IPS-15b (cell line): Measurements from ENCODE around the gene AOPEP.

Experiments
- H3K27me3 ChIP-seq: one replicate; pipeline ENCODE4 v1.6.1; 2013; ENCODE audit warnings: low read length; ENCODE audit not compliant: control insufficient read depth, insufficient read depth
- H3K36me3 ChIP-seq: one replicate; pipeline ENCODE4 v1.6.1; 2013; ENCODE audit warnings: low read length; ENCODE audit not compliant: control insufficient read depth, insufficient read depth
- H3K4me1 ChIP-seq: one replicate; pipeline ENCODE4 v1.6.1; 2013; ENCODE audit warnings: mild to moderate bottlenecking, low read length; ENCODE audit not compliant: control insufficient read depth, insufficient read depth
- H3K4me3 ChIP-seq: one replicate; pipeline ENCODE4 v1.5.1; 2013; ENCODE audit warnings: low read depth, low read length
- H3K9ac ChIP-seq: one replicate; pipeline ENCODE4 v1.6.1; 2013; ENCODE audit warnings: low read depth, mild to moderate bottlenecking, low read length
- H3K9me3 ChIP-seq: one replicate; pipeline ENCODE4 v1.6.1; 2013; ENCODE audit warnings: mild to moderate bottlenecking, low read length; ENCODE audit not compliant: control insufficient read depth, insufficient read depth

Gene AOPEP

GRCh38 chr9:95021166-95021886 is 294.8 kb downstream of the AOPEP start:
- H3K27me3 ChIP-seq: no peaks in the 10 kb centered on the region
- no peak overlapping the region for H3K9ac ChIP-seq
- H3K9me3 ChIP-seq: no peaks in the 10 kb centered on the region
- no peak overlapping the region for H3K4me3 ChIP-seq
- H3K36me3 ChIP-seq: peaks cover 3% of the 10 kb centered on the region
- H3K4me1 ChIP-seq: no peaks in the 10 kb centered on the region

DNA sequence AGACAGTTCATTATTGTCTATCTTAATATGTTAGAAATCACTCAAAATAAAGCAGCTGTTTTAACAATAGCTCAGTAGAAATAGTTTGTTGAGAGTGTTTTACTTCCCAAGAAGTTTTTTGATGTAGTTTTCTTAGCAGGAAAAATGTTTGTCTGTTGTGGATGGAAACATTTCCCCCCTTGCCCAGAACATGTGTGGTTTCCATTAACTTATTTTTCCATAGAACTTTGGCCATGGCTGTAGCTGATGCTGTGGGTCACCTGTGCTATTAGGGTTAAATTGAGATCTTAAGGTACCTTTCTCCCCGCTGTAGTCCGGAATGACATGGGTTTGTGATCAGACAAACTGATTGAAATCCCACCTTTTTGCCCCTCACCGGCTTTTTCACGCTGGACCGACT is 296.2 kb downstream of the AOPEP start:
- H3K9me3 ChIP-seq: no peaks in the 10 kb centered on the region
- no peaks in the 10 kb centered on the region for H3K4me1 ChIP-seq
- H3K27me3 ChIP-seq: no peaks in the 10 kb centered on the region
- no peak overlapping the region for H3K9ac ChIP-seq
- no peak overlapping the region for H3K4me3 ChIP-seq
- H3K36me3 ChIP-seq: peaks cover 3% of the 10 kb centered on the region

- Histone ChIP-seq H3K9me3 (no peaks in the 10 kb centered on the region), H3K4me1 (no peaks in the 10 kb centered on the region), H3K27me3 (no peaks in the 10 kb centered on the region), H3K9ac (no peak overlapping the region), H3K4me3 (no peak overlapping the region), H3K36me3 (peaks cover 3% of the 10 kb centered on the region)
Measured at GRCh38 chr9:95023217-95024003, 296.9 kb downstream of the AOPEP start.

GRCh38 chr9:95024097-95024671 is 297.7 kb downstream of the AOPEP start:
- Histone ChIP-seq H3K4me3 (no peak overlapping the region), H3K9ac (no peak overlapping the region), H3K36me3 (peaks cover 3% of the 10 kb centered on the region), H3K9me3 (no peaks in the 10 kb centered on the region), H3K27me3 (no peaks in the 10 kb centered on the region), H3K4me1 (no peaks in the 10 kb centered on the region)

DNA sequence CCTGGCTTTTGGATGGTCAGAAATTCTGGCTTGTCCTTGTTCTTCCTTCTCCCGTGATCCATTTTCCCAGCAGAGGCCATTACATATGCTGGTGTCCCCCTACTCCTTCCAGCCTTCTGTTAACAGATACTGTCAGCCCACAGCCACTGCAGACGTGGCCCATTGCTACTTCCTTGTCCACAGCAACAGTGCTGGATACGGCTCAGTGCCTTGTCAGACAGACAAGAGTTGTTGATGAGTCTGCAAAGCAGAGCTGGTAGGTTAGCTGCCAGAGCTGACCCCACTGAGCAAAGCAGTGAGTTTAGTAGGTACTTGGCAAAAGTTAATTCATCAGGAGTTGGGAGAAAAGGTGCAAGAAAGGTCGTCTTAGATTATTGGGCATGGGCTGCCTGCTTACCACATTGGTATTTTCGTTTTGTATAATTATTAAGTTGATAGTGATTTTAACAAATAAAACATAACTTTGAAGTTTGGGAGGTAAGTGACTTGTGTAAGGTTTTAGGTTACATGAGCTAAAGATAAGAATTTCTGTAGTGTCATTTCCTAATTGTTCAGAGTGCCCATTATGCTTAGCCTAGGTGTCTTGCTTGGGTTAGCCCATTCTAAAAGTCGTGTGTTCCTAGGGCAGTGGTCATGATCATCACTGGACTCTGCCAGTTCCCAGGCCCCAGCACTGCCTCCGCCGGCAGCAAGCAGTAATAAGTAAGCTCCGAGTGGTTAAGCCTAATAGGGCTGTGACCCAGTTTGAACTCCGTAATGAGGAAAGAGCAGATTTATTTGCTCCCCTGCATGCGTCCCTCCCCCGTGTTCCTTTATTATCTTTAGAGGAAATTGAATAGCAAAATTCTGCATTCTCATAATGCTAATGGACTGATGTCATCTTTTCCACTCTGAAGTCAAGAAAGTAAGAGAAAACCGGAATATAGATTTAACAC is 299.0 kb downstream of the AOPEP start:
- Histone ChIP-seq H3K36me3 (no peaks in the 10 kb centered on the region), H3K9me3 (no peaks in the 10 kb centered on the region), H3K4me3 (no peak overlapping the region), H3K9ac (no peak overlapping the region), H3K4me1 (no peaks in the 10 kb centered on the region), H3K27me3 (no peaks in the 10 kb centered on the region)

DNA sequence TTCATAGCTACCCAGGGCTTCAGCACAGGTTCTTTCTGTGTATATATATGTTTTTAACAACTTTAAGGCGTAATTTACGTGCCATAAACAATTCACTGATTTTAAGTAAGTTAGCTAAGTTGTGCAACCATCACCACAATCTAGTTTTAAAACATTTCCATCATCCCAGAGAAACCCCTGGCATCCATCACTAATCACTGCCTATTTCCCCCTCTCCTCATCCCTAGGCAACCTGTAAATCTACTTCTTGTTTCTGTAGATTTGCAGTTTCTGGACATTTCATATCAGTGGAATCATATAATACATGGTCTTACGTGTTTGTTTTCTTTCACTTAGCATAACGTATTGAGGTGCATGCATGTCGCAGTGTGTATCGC is 299.6 kb downstream of the AOPEP start:
- H3K36me3 ChIP-seq: no peaks in the 10 kb centered on the region
- H3K4me1 ChIP-seq: no peaks in the 10 kb centered on the region
- H3K4me3 ChIP-seq: no peak overlapping the region
- H3K9ac ChIP-seq: no peak overlapping the region
- no peaks in the 10 kb centered on the region for H3K9me3 ChIP-seq
- H3K27me3 ChIP-seq: no peaks in the 10 kb centered on the region

- no peaks in the 10 kb centered on the region for H3K36me3 ChIP-seq
- H3K9ac ChIP-seq: no peak overlapping the region
- H3K4me1 ChIP-seq: no peaks in the 10 kb centered on the region
- no peaks in the 10 kb centered on the region for H3K9me3 ChIP-seq
- no peak overlapping the region for H3K4me3 ChIP-seq
- no peaks in the 10 kb centered on the region for H3K27me3 ChIP-seq
Measured at GRCh38 chr9:95027914-95028852, 301.7 kb downstream of the AOPEP start.

DNA sequence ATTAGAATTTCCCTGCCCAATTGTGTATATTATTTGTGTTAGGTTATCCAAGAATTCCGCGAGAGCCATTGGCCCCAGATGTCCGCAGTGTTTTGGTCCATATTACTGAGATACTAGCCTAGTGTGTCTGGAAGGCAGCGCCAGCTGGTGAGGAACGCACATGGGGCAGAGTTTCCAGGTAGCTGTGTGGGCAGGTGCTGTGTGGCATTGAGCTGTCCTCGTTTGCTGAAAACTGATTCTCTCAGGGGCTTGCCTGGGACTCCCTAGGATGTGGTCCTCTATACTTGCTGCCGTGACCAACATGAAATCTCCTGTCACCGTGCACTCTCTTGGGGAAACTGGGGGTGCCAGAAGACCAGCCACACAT is 302.3 kb downstream of the AOPEP start:
- Histone ChIP-seq H3K27me3 (no peaks in the 10 kb centered on the region), H3K9ac (no peak overlapping the region), H3K4me1 (no peaks in the 10 kb centered on the region), H3K36me3 (no peaks in the 10 kb centered on the region), H3K4me3 (no peak overlapping the region), H3K9me3 (no peaks in the 10 kb centered on the region)

DNA sequence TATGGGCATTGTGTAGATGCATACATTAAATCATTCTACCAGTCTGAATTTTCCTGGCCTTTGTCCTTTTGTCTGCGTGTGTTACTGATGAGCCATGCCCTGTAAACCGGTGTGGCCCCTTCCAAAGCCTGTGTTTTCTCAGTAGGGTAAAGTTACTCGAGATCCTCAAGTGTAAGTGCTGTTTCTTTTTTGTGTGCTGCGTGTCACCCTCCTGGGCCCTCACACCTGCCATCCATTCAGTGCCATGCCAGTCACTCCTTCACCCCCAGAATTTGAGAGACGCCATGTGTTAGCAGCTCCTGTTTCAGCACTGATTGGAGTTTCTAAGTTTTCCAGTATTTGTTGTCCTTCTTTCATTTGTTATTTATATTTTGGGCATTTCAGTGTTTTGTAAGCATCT is 302.8 kb downstream of the AOPEP start:
- Histone ChIP-seq H3K27me3 (no peaks in the 10 kb centered on the region), H3K4me3 (no peak overlapping the region), H3K9me3 (no peaks in the 10 kb centered on the region), H3K36me3 (no peaks in the 10 kb centered on the region), H3K4me1 (no peaks in the 10 kb centered on the region), H3K9ac (no peak overlapping the region)

DNA sequence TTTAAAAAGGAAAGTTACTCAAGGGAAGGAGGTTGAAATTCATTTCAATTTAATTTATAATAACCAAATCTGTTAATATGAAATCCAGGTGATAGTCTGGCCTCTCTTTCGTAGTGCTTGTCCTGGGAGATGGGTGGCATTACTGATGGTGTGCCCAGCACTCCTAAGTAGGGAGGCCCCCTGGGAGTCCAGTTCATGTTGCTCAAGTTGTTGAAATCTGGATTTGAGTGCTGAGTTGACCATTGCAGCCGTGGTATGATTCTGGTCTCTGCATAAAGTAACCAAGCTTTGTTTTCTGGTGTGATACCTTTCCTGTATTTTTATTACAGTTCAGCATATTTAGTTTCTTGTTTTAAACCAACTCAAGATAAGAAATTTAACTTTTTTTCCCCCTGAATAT is 303.2 kb downstream of the AOPEP start:
- Histone ChIP-seq H3K9me3 (no peaks in the 10 kb centered on the region), H3K4me1 (no peaks in the 10 kb centered on the region), H3K9ac (no peak overlapping the region), H3K27me3 (no peaks in the 10 kb centered on the region), H3K36me3 (no peaks in the 10 kb centered on the region), H3K4me3 (no peak overlapping the region)

GRCh38 chr9:95030344-95030743 is 303.8 kb downstream of the AOPEP start:
- H3K36me3 ChIP-seq: no peaks in the 10 kb centered on the region
- no peaks in the 10 kb centered on the region for H3K4me1 ChIP-seq
- H3K27me3 ChIP-seq: no peaks in the 10 kb centered on the region
- H3K4me3 ChIP-seq: no peak overlapping the region
- H3K9ac ChIP-seq: no peak overlapping the region
- H3K9me3 ChIP-seq: no peaks in the 10 kb centered on the region
